CD4-positive, alpha-beta T cell treated with Interleukin-17A for 1 hour (primary cell): ENCODE measurements around the gene AHDC1.
"Not testable (repeated sequence)": the region's sequence is repeated elsewhere in the genome, so short reads cannot be mapped to it uniquely, and the experiment has no call there.

Experiments used
- DNase-seq: peaks from one replicate; pipeline ENCODE4 v3.0.0-alpha.2; 2020

AHDC1 gene

GRCh38 chr1:27633640-27634176 is 29.8 kb upstream of the AHDC1 start:
- DNase-seq = no peak

GRCh38 chr1:27633298-27633610 is 29.3 kb upstream of the AHDC1 start:
- DNase-seq = no peak

- peak; percentile 50 for DNase-seq
Observed at GRCh38 chr1:27632387-27633297, 28.7 kb upstream of the AHDC1 start.

GRCh38 chr1:27630859-27631491 is 27.0 kb upstream of the AHDC1 start:
- DNase-seq = no peak

GRCh38 chr1:27628712-27629111 is 24.8 kb upstream of the AHDC1 start:
- DNase-seq = no peak

- not testable (repeated sequence) for DNase-seq
Observed at GRCh38 chr1:27627733-27628132, 23.8 kb upstream of the AHDC1 start.

GRCh38 chr1:27627061-27627460 is 23.1 kb upstream of the AHDC1 start:
- DNase-seq = no peak

- DNase-seq = no peak
Observed at GRCh38 chr1:27626031-27626935, 22.3 kb upstream of the AHDC1 start.

GRCh38 chr1:27624467-27625178 is 20.7 kb upstream of the AHDC1 start:
- DNase-seq = no peak

- no peak for DNase-seq
Observed at GRCh38 chr1:27623327-27624212, 19.6 kb upstream of the AHDC1 start.

GRCh38 chr1:27622828-27623227 is 18.9 kb upstream of the AHDC1 start:
- DNase-seq = no peak

- DNase-seq = no peak
Observed at GRCh38 chr1:27621051-27621920, 17.3 kb upstream of the AHDC1 start.

- not testable (repeated sequence) for DNase-seq
Observed at GRCh38 chr1:27619782-27620438, 16.0 kb upstream of the AHDC1 start.

GRCh38 chr1:27618341-27619082 is 14.6 kb upstream of the AHDC1 start:
- peak; percentile 75 for DNase-seq

GRCh38 chr1:27617420-27617819 is 13.5 kb upstream of the AHDC1 start:
- DNase-seq = no peak

GRCh38 chr1:27616441-27616840 is 12.5 kb upstream of the AHDC1 start:
- no peak for DNase-seq

GRCh38 chr1:27615346-27616192 is 11.6 kb upstream of the AHDC1 start:
- DNase-seq = no peak
